A549 treated with RU486 at 1 μM for 4 hours (cell line): ENCODE data around the gene SPATA17. TPM values are rescaled to one million over a fixed set of nuclear protein-coding genes. Genes with fewer than 3 reads are reported as not detected.

Experiments
- total RNA-seq: library from RNA; stranded (reverse); fragments of 200-300 nt; extraction: Qiagen RNA extraction; gene quantifications from 5 replicates; pipeline ENCODE4 v1.2.3, GENCODE V29; 2022; ENCODE audit warnings: low read depth

The SPATA17 gene
- 2.7 to 3.9 TPM (median 2.8 TPM) in 5 replicates for total RNA-seq

GRCh38 chr1:217630711-217631591 is at the start of gene SPATA17, which contains the start of gene GPATCH2:
Gene SPATA17 (plus strand): TSS chr1:217631344. CDS start chr1:217631379, 35 bp downstream.
Gene GPATCH2 (minus strand): TSS chr1:217631090. CDS start chr1:217630971, 119 bp downstream.

Other genes starting within 250 kb of the SPATA17 start
- gene GPATCH2, start 254 bp upstream of the SPATA17 start, total RNA-seq: 6.0 to 9.5 TPM (median 8.9 TPM) in 5 replicates